Smooth muscle cell of the brain vasculature (primary cell): ENCODE measurements around the gene EPGN.
"Not testable (repeated sequence)": the region's sequence is repeated elsewhere in the genome, so short reads cannot be mapped to it uniquely, and the experiment has no call there.

ENCODE experiments used
- DNase-seq: peaks from one replicate; pipeline ENCODE4 v3.0.0-alpha.2; 2012; ENCODE audit warnings: low read depth, low spot score

Gene EPGN

GRCh38 chr4:74339501-74339900, 31.2 kb downstream of the EPGN start:
- no peak for DNase-seq

- not testable (repeated sequence) for DNase-seq
Observed at GRCh38 chr4:74340421-74340820, 32.2 kb downstream of the EPGN start.

- no peak for DNase-seq
Observed at GRCh38 chr4:74344031-74344430, 35.8 kb downstream of the EPGN start.

GRCh38 chr4:74353858-74354257, 45.6 kb downstream of the EPGN start:
- DNase-seq, result no peak

- DNase-seq, result no peak
Observed at GRCh38 chr4:74357965-74358364, 49.7 kb downstream of the EPGN start.

- DNase-seq, result no peak
Observed at GRCh38 chr4:74361671-74362070, 53.4 kb downstream of the EPGN start.

- no peak for DNase-seq
Observed at GRCh38 chr4:74362347-74362746, 54.1 kb downstream of the EPGN start.

- DNase-seq, result no peak
Observed at GRCh38 chr4:74364256-74364651, 56.0 kb downstream of the EPGN start.

- no peak for DNase-seq
Observed at GRCh38 chr4:74364652-74365491, 56.6 kb downstream of the EPGN start, which contains the start of gene EREG. Gene EREG, plus strand, starts transcription at chr4:74365145. Its CDS starts 164 bp downstream, at chr4:74365309.

GRCh38 chr4:74365761-74366160, 57.5 kb downstream of the EPGN start:
- DNase-seq, result no peak
